HG02981 (cell line): Measurements from ENCODE around the gene CFAP46.

Experiments
- ATAC-seq: cut with Tn5 transposase; IDR thresholded peaks from one replicate; pipeline ENCODE4 v1.9.1; 2021; ENCODE audit warnings: mild to moderate bottlenecking, moderate library complexity; ENCODE audit not compliant: unreplicated experiment

Gene CFAP46

GRCh38 chr10:132918617-132919373 is 23.6 kb downstream of the CFAP46 start:
- no peak for ATAC-seq

- no peak for ATAC-seq
Measured at GRCh38 chr10:132918264-132918616, 24.1 kb downstream of the CFAP46 start.

- no peak for ATAC-seq
Measured at GRCh38 chr10:132916956-132917666, 25.3 kb downstream of the CFAP46 start.

GRCh38 chr10:132916421-132916841 is 25.9 kb downstream of the CFAP46 start:
- no peak for ATAC-seq

- ATAC-seq, result no peak
Measured at GRCh38 chr10:132915411-132915810, 27.0 kb downstream of the CFAP46 start.

- ATAC-seq, result no peak
Measured at GRCh38 chr10:132914732-132915131, 27.6 kb downstream of the CFAP46 start.

GRCh38 chr10:132913559-132914115 is 28.7 kb downstream of the CFAP46 start:
- ATAC-seq, result no peak

- no peak for ATAC-seq
Measured at GRCh38 chr10:132912713-132913558, 29.4 kb downstream of the CFAP46 start.

- ATAC-seq, result no peak
Measured at GRCh38 chr10:132912225-132912712, 30.1 kb downstream of the CFAP46 start.

- ATAC-seq, result no peak
Measured at GRCh38 chr10:132911786-132912097, 30.6 kb downstream of the CFAP46 start.

- no peak for ATAC-seq
Measured at GRCh38 chr10:132910901-132911785, 31.2 kb downstream of the CFAP46 start.

GRCh38 chr10:132910186-132910880 is 32.0 kb downstream of the CFAP46 start:
- ATAC-seq, result no peak

GRCh38 chr10:132909491-132910071 is 32.8 kb downstream of the CFAP46 start:
- ATAC-seq, result no peak

GRCh38 chr10:132908621-132909295 is 33.6 kb downstream of the CFAP46 start:
- no peak for ATAC-seq

- ATAC-seq, result no peak
Measured at GRCh38 chr10:132907821-132908620, 34.3 kb downstream of the CFAP46 start.

GRCh38 chr10:132906836-132907235 is 35.5 kb downstream of the CFAP46 start:
- ATAC-seq, result no peak

- ATAC-seq, result no peak
Measured at GRCh38 chr10:132906106-132906505, 36.3 kb downstream of the CFAP46 start.

GRCh38 chr10:132905661-132906060 is 36.7 kb downstream of the CFAP46 start:
- no peak for ATAC-seq
